ENCODE measurements around the gene KIAA1217.
"Not testable (repeated sequence)": the region's sequence is repeated elsewhere in the genome, so short reads cannot be mapped to it uniquely, and the experiment has no call there.

KIAA1217 gene

DNA sequence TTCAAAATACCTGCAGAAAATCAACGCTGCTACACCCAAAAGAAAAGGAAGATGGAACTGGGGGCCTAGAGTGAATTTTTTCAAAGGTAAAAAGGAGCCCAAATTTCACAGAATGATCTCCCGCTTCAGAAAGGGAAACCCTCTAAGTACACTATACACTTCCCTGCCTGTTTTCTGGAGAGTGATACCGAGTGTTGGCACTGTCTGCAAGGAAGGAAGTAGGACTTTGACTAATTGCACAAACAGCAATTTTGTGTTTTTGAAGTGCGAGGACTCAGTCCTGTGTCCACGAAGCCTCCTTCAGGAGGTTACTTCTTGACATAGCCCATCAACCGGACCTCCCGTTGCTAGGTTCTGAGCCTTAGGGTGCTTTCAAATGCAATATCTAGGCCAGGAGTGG, 106.3 kb downstream of the KIAA1217 start:
- TF ChIP-seq, protein P1, sequence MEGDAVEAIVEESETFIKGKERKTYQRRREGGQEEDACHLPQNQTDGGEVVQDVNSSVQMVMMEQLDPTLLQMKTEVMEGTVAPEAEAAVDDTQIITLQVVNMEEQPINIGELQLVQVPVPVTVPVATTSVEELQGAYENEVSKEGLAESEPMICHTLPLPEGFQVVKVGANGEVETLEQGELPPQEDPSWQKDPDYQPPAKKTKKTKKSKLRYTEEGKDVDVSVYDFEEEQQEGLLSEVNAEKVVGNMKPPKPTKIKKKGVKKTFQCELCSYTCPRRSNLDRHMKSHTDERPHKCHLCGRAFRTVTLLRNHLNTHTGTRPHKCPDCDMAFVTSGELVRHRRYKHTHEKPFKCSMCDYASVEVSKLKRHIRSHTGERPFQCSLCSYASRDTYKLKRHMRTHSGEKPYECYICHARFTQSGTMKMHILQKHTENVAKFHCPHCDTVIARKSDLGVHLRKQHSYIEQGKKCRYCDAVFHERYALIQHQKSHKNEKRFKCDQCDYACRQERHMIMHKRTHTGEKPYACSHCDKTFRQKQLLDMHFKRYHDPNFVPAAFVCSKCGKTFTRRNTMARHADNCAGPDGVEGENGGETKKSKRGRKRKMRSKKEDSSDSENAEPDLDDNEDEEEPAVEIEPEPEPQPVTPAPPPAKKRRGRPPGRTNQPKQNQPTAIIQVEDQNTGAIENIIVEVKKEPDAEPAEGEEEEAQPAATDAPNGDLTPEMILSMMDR (conservative IDR thresholded peaks at IDR 0.05; ENCODE audit: control insufficient read depth, insufficient read depth, low read depth, low read length), result no peak
- no peak for DNase-seq (ENCODE audit: low read depth)
- H3K4me3 ChIP-seq (ENCODE audit: control insufficient read depth, low read depth, low read length), result no peak overlapping the region

DNA sequence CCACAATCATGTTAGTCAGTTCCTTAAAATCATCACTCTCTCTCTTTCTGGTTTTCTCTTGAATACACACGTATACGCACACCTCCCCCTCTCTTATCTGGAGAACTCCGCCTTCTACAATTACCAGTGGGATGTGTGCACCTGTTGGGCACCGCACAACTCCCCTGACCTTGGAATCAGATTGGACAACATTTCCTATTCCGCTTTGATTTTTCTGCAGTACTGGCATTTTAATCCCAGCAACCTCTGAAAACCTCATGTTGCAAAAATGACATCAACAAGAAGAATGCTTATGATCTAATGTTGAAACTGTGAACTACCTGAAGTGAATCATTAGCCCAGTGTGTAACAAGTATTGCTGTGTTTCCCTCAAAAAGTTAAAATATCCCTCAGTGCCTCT, 109.6 kb downstream of the KIAA1217 start:
- DNase-seq (ENCODE audit: low read depth), result no peak
- H3K4me3 ChIP-seq (ENCODE audit: control insufficient read depth, low read depth, low read length), result no peak overlapping the region
- TF ChIP-seq, protein P1 (conservative IDR thresholded peaks at IDR 0.05; ENCODE audit: control insufficient read depth, insufficient read depth, low read depth, low read length), result no peak

DNA sequence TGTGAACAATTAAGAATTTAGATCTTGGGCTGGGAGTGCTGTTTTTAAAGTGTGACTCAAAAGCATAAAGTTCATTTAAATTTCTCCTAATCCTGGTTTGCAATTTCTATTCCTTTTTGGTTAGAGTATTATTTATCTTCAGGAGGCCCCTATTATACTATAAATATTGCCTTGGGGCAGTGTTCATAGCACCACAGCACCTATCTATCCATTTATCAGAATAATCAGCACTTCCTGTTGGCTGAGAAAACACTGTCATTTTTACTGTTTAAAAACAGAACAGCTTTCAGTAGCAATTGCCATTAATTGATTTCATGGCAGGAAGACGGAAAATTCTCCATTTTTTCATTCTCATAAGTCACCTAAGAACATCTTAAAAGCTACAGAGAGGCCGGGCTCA, 111.4 kb downstream of the KIAA1217 start:
- H3K4me3 ChIP-seq (ENCODE audit: control insufficient read depth, low read depth, low read length), result no peak overlapping the region
- TF ChIP-seq, protein P1 (conservative IDR thresholded peaks at IDR 0.05; ENCODE audit: control insufficient read depth, insufficient read depth, low read depth, low read length), result no peak
- DNase-seq (ENCODE audit: low read depth), result no peak

DNA sequence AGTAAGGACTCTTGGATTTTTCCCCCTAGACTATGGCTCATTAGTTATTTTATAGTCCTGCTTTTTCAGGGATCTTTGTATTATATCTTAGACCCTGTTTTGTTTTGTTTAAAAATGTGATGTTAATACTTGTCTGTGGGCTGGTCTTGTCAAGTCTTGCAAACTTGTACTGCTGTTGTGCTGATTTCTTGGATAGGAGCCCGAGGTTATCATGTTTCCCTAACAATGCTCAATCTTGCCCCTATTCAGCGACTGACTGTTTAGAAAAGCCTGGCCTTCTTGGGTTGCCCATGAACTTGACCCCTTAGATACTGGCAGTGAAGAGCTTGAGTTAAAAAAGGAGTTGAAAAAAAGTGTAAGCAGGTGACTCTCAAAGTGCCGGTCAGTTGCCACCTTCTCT, 115.7 kb downstream of the KIAA1217 start:
- TF ChIP-seq, protein P1 (conservative IDR thresholded peaks at IDR 0.05; ENCODE audit: control insufficient read depth, insufficient read depth, low read depth, low read length), result no peak
- H3K4me3 ChIP-seq (ENCODE audit: control insufficient read depth, low read depth, low read length), result no peak overlapping the region
- no peak for DNase-seq (ENCODE audit: low read depth)

DNA sequence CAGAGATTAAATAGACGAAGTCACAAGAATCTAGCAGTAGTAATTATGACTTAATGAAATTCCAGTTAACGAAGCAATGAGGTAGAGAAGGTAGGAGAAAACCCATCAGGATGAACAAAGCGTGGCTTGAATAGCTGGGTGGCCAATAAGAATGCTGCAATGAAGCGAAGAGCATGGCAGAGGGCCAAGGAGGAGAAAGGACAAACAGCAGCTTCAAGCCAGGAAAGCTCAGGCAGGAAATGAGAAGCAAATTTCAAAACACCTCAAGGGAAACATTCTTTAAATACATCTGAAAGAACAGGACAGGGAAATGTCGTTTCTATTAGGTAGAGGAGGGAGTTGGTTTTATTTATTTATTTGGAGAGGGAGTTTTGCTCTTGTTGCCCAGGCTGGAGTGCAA, 122.5 kb downstream of the KIAA1217 start:
- TF ChIP-seq, protein P1 (conservative IDR thresholded peaks at IDR 0.05; ENCODE audit: control insufficient read depth, insufficient read depth, low read depth, low read length), result no peak
- no peak overlapping the region for H3K4me3 ChIP-seq (ENCODE audit: control insufficient read depth, low read depth, low read length)
- peak; percentile 72 for DNase-seq (ENCODE audit: low read depth)

DNA sequence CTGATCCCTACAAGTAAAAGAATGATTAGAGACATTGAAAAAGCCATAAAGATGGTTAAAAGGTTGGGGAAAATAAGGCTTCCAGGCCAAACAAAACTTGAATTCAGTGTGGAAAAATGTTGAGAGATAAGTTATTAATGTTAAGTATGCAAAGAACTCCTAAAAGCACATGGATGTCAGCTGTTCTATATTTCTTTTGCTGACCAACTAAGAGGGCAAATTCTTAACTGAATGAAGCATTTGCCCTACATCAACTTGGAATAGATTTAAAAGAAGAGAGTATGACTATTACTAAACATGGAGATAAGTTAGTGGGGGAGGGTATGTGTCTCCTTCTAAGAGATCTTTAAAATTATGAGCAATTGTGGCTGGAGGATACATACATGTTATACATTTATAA, 124.8 kb downstream of the KIAA1217 start:
- H3K4me3 ChIP-seq (ENCODE audit: control insufficient read depth, low read depth, low read length), result no peak overlapping the region
- TF ChIP-seq, protein P1 (conservative IDR thresholded peaks at IDR 0.05; ENCODE audit: control insufficient read depth, insufficient read depth, low read depth, low read length), result no peak
- DNase-seq (ENCODE audit: low read depth), result no peak

DNA sequence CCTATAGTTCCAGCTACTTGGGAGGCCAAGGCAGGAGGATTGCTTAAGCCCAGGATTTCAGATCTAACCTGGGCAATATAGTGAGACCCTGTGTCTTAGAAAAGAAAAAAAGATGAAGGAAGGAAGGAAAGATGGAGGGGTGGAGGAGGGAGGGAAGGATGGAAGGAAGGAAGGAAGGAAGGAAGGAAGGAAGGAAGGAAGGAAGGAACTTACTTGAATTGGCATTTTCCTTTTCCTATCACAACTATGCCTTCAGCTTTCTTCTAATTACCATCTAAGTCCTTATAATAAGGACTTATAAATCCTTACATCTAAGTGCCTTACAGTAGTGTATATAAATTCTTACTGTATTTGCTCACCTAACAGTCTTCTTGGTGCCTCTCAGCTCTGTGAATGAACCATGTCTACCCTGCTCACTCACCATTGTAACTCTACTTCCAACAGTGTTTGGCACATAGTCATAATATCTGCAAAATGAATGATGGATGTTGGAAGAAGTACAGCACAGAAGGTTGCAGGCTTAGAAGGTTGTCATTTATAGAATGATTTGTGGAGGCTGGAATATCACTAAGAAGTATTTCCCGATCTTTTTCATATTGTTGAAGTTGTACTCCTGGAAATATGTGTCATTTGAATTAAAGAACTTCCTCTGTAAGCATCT, 125.5 kb downstream of the KIAA1217 start:
- TF ChIP-seq, protein P1 (conservative IDR thresholded peaks at IDR 0.05; ENCODE audit: control insufficient read depth, insufficient read depth, low read depth, low read length), result no peak
- no peak overlapping the region for H3K4me3 ChIP-seq (ENCODE audit: control insufficient read depth, low read depth, low read length)
- DNase-seq (ENCODE audit: low read depth), result no peak

DNA sequence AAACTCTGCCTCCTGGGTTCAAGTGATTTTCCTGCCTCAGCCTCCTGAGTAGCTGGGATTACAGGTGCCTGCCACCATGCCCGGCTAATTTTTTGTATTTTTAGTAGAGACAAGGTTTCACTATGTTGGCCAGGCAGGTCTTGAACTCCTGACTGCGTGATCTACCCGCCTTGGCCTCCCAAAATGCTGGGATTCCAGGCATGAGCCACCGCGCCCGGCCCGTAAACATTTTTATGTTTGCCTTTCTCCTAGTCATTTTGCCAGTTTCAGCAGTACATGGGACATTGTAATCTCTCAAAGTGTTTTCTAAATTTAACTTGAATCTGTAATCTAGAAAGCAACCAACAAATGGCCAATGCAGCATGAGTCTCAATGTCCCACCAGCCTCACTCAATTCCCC, 128.8 kb downstream of the KIAA1217 start:
- H3K4me3 ChIP-seq (ENCODE audit: control insufficient read depth, low read depth, low read length); DNase-seq (ENCODE audit: low read depth): not testable (repeated sequence)
